AG04450 (cell line): ENCODE data around the gene FNIP2. TPM values are rescaled to one million over a fixed set of nuclear protein-coding genes. Genes with fewer than 3 reads are reported as not detected.

ENCODE experiments used
- CTCF ChIA-PET: fragments of 300-600, 350-600 bp; formaldehyde crosslinking; extraction: SDS; loops from one replicate; lab custom pipeline; 2022; ENCODE audit warnings: antibody characterized with exemption, inconsistent platforms; lab: Charles Lee
- POLR2A ChIA-PET: fragments of 350-600 bp; formaldehyde crosslinking; extraction: SDS; loops from one replicate; lab custom pipeline; 2021; ENCODE audit warnings: antibody characterized with exemption, inconsistent platforms; lab: Yijun Ruan, JAX
- DNase-seq: peaks from one replicate; pipeline ENCODE4 v3.0.0-alpha.2; 2011; ENCODE audit warnings: low read depth, low spot score
- H3K27ac ChIP-seq: one replicate; pipeline ENCODE4 v1.5.1; 2012; ENCODE audit warnings: low read depth, low read length, control low read depth
- H3K27me3 ChIP-seq: one replicate; pipeline ENCODE4 v1.6.0; 2012; ENCODE audit warnings: low read length; ENCODE audit not compliant: control insufficient read depth, insufficient read depth
- H3K4me3 ChIP-seq: 2 replicates; pipeline ENCODE4 v1.5.1; 2011; ENCODE audit warnings: mild to moderate bottlenecking, low read depth, low read length, control low read depth
- H3K9me3 ChIP-seq: 2 replicates; pipeline ENCODE4 v1.5.1; 2012; ENCODE audit warnings: low read length; ENCODE audit not compliant: control insufficient read depth, insufficient read depth
- polyA plus RNA-seq: library from polyadenylated mRNA; depleted of rRNA; stranded (reverse); fragments of >200 nt; gene quantifications from 2 replicates; pipeline ENCODE4 v1.2.3, GENCODE V29; 2011
- TF ChIP-seq, protein P1 (sequence below): IDR thresholded peaks from 2 replicates; pipeline ENCODE4 v1.5.1; 2011; ENCODE audit warnings: low read depth, low read length, control low read depth, inconsistent platforms

The FNIP2 gene
- polyA plus RNA-seq, 1 experiment, result 8.4 TPM

DNA sequence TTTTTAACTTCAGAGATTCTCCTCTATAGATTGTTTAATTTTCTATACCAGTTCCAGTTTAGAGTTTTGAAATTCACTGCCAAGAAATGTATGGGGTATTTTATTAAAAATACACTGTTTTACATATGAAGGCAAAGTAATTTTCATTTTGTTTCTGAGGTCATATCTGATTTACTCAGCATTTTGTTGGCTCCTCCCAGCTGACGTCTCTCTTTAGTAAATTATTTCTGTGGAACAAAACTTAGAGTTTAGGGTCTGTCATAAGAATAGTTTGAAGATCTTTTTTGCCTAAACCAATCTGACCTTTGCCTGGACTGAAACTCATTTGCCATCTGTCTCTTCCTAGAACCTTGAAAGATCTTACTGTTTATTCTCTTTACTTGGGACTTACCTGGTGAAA, 16.9 kb downstream of the FNIP2 start:
- Histone ChIP-seq H3K4me3 (no peak overlapping the region), H3K27ac (no peak overlapping the region), H3K27me3 (no peaks in the 10 kb centered on the region), H3K9me3 (no peaks in the 10 kb centered on the region)
- no peak for DNase-seq
- ChIA-PET POLR2A (no interaction called here), CTCF (interaction anchor here (1.7 kb wide), 1 partner anchor 418 kb away, joined by 6 read pairs; no protein-coding TSS in a partner anchor)
- TF ChIP-seq, protein P1, sequence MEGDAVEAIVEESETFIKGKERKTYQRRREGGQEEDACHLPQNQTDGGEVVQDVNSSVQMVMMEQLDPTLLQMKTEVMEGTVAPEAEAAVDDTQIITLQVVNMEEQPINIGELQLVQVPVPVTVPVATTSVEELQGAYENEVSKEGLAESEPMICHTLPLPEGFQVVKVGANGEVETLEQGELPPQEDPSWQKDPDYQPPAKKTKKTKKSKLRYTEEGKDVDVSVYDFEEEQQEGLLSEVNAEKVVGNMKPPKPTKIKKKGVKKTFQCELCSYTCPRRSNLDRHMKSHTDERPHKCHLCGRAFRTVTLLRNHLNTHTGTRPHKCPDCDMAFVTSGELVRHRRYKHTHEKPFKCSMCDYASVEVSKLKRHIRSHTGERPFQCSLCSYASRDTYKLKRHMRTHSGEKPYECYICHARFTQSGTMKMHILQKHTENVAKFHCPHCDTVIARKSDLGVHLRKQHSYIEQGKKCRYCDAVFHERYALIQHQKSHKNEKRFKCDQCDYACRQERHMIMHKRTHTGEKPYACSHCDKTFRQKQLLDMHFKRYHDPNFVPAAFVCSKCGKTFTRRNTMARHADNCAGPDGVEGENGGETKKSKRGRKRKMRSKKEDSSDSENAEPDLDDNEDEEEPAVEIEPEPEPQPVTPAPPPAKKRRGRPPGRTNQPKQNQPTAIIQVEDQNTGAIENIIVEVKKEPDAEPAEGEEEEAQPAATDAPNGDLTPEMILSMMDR, result no peak

DNA sequence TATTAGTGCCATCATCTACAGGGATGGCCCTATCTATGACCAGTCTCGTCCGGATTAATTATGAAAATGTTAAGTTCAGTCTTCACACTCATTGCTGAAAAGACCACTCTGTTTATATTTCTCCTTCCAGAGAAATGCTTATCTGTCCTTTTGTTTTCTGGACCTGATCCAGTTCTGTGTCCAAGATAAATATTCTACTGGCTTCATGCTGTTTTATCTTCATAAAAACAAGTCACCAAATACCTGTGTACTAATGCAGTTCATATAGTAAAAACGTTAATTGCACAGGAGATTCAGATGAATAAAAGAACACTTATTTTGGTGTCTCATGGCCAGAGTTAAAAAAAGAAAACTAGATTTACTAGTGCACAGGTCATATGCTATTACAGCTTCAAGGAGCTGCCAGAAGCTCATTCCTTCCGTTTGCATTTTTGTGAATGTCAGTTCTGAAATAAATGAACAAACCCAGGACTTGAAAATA, 17.3 kb downstream of the FNIP2 start:
- no peak for DNase-seq
- H3K27ac ChIP-seq, result no peak overlapping the region

DNA sequence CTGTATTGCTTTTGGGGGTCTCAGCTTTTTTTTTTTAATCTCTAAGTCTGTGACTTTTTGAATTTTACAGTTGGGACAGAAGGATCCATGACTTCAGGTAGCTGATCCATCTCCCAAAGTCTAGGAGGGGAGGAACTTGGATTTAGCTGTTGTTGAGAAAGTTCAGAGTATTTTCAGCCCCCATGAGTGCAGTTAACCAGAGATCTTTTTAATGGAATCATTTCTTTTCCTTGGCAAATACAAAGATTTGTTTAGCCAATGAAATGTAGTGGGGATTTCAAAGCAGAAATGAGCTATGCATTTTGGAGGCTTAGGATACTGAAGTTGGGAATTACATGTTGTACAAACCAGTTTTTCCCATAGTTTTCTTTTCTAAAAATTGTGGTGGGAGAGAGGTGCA, 18.1 kb downstream of the FNIP2 start:
- POLR2A ChIA-PET, result interaction anchor here (0.8 kb wide), 1 partner anchor 35 kb away, joined by 5 read pairs; no protein-coding TSS in a partner anchor
- CTCF ChIA-PET, result interaction anchor here (0.6 to 1.7 kb wide), 4 partner anchors 46 to 417 kb away, joined by 3 to 6 read pairs (median 4); no protein-coding TSS in a partner anchor
- TF ChIP-seq, protein P1, result no peak
- Histone ChIP-seq H3K27ac (no peak overlapping the region), H3K9me3 (no peaks in the 10 kb centered on the region), H3K27me3 (no peaks in the 10 kb centered on the region), H3K4me3 (no peak overlapping the region)
- no peak for DNase-seq

More for the DNA sequence above, 17.3 kb downstream of the FNIP2 start:
- Histone ChIP-seq H3K4me3 (no peak overlapping the region), H3K9me3 (no peaks in the 10 kb centered on the region), H3K27me3 (no peaks in the 10 kb centered on the region)
- ChIA-PET POLR2A (interaction anchor here (0.8 kb wide), 1 partner anchor 35 kb away, joined by 5 read pairs; no protein-coding TSS in a partner anchor), CTCF (interaction anchor here (0.6 to 1.7 kb wide), 3 partner anchors 74 to 417 kb away, joined by 3 to 6 read pairs (median 4); no protein-coding TSS in a partner anchor)
- TF ChIP-seq, protein P1, result no peak

DNA sequence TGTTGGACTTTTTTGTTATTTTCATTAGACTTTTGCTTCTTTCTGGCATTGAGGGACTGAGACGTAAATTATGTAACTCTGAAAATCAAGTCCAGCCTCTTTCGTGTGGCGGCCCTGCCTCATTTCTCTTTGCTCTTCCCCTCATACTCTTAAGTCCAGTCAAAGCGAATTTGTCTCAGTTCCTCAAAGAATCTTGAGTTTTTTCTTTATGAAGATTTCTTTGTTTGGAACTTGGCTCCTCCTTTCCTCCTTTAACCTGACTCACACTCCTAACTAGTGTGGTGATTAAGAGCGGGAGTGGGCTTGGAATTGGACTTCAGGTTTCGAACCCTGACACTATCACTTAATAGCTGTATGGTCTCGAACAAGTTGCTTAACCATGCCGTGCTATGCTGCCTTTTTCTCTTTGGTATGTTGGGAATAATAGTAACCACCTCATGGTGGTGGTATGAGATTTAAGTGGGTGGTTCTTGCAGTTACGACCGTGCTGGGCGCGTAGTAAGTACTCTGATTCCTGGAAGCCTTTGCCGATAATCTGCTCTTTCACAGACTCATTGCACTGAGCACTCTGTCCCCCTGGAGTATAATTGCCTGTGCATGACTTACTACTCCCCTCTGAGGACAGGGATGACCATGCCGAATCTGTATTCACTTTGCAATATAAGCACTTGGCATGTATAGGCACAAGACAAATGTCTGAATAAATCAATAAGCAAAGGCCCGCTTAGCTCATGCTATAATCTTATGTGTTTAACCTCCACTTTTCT, 19.1 kb downstream of the FNIP2 start:
- TF ChIP-seq, protein P1, result no peak
- CTCF ChIA-PET, result interaction anchor here (0.8 to 1.3 kb wide), 3 partner anchors 19 to 416 kb away, joined by 3 to 4 read pairs (median 3); no protein-coding TSS in a partner anchor
- H3K9me3 ChIP-seq, result no peaks in the 10 kb centered on the region
- no peak for DNase-seq
- H3K4me3 ChIP-seq, result no peak overlapping the region
- no peaks in the 10 kb centered on the region for H3K27me3 ChIP-seq
- POLR2A ChIA-PET, result interaction anchor here (0.6 kb wide), 1 partner anchor 583 kb away, joined by 5 read pairs; no protein-coding TSS in a partner anchor
- H3K27ac ChIP-seq, result no peak overlapping the region
